GM21529 (cell line): Measurements from ENCODE around the gene ARHGEF9.
"Not testable (repeated sequence)": the region's sequence is repeated elsewhere in the genome, so short reads cannot be mapped to it uniquely, and the experiment has no call there.

Source experiments
- ATAC-seq: cut with Tn5 transposase; IDR thresholded peaks from one replicate; pipeline ENCODE4 v1.9.1; 2021; ENCODE audit not compliant: unreplicated experiment

Gene ARHGEF9

GRCh38 chrX:63661676-63662075, 123.3 kb downstream of the ARHGEF9 start:
- no peak for ATAC-seq

DNA sequence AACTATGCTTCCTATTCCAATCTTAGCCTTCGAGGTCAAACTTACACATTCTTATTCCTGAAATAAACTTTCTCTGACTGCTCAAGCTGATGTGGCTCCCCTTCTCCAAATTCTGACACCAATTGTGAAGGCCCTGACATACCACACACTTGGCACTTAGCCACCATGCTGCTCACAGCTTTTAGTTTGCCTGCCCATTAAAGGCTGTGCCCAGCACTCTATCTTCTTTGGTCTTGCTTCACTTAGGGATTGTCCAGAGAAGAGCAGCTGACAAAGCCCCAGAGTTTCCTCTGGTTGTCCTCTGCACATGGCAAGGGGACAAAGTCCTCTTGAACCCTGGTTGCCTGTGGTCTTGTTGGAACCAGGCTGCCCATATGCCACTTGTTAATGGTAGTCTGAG, 126.1 kb downstream of the ARHGEF9 start:
- ATAC-seq, result no peak

DNA sequence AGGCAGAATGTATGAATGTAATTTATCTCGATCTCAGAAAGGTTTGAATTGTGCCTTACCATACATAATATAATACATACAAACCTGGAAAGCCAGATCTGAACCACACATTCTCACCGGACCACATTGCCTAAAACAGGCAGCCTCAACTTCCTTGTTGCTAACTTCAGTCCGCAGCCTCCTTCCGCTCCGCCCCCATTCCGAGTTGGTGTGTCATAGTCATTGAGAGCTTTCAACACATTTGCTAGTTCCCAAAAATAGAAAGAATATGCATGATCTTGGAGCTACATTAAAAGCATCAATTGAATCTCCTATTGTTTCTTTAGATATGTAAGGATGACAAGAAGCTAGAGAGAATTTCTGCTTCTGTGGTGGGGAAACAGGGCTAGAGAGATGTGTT, 127.2 kb downstream of the ARHGEF9 start:
- ATAC-seq, result no peak

GRCh38 chrX:63656871-63657580, 128.0 kb downstream of the ARHGEF9 start:
- ATAC-seq, result no peak

DNA sequence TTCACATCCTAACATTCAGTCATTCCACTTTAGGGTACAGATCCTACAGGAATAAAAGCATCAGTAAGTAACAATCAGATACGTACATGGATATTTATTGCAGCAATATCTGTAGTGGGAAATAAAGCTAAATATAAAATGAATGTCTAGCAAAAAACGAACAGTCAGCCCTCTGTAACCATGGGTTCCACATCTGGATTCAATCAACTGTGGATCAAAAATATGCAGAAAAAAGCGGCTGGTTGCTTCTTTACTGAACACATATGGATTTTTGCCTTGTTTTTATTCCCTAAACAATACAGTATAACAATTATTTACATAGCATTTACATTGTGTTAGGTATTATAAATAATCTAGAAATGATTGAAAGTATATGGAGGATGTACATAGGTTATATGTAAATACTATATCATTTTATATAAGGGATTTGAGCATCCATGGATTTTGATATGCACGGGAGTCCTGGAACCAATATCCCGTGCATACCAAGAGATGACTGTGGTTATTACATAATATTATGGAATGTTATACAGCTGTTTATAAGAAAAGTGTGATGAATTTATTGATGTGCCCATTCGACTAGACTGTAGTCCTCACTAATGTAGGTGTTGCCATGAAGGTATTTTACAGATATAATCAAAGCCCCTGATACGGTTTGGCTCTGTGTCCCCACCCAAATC, 132.8 kb downstream of the ARHGEF9 start:
- ATAC-seq, result no peak

DNA sequence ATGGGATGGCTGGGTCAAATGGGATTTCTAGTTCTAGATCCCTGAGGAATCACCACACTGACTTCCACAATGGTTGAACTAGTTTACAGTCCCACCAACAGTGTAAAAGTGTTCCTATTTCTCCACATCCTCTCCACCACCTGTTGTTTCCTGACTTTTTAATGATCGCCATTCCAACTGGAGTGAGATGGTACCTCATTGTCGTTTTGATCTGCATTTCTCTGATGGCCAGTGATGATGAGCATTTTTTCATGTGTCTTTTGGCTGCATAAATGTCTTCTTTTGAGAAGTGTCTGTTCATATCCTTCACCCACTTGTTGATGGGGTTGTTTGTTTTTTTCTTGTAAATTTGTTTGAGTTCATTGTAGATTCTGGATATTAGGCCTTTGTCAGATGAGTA, 139.3 kb downstream of the ARHGEF9 start:
- ATAC-seq, result not testable (repeated sequence)

DNA sequence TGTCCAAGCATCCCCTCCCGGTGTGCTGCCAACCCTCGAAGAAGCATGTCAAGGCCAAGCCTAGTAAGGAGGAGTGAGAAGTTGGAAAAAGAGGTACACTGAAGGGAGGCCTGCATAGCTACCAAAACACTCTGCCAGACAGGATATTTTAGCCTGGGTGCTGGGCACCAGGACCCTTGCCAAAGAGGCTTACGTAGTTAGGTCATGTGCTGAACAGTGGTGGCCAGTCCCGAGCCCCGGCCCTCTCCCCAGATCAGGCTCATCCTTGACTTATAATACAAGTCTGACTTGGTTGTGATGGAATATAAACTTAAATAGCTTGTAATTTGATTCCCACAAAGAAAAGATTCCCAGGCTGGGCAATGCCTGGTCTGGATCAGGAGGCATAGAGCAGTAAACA, 149.3 kb downstream of the ARHGEF9 start:
- no peak for ATAC-seq

DNA sequence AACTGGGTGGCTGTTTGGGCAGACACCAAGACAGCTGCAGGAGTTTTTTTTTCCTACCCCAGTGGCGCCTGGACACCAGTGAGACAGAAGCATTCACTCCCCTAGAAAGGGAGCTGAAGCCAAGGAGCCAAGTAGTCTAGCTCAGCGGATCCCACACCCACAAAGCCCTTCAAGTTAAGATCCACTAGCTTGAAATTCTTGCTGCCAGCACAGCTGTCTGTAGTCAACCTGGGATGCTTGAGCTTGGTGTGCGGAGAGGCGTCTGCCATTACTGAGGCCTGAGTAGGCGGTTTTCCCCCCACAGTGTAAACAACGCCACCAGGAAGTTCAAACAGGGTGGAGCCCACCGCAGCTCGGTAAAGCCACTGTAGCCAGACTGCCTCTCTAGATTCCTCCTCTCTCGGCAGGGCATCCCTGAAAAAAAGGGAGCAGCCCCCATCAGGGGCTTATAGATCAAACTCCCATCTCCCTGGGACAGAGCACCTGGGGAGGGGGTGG, 171.4 kb downstream of the ARHGEF9 start:
- no peak for ATAC-seq

DNA sequence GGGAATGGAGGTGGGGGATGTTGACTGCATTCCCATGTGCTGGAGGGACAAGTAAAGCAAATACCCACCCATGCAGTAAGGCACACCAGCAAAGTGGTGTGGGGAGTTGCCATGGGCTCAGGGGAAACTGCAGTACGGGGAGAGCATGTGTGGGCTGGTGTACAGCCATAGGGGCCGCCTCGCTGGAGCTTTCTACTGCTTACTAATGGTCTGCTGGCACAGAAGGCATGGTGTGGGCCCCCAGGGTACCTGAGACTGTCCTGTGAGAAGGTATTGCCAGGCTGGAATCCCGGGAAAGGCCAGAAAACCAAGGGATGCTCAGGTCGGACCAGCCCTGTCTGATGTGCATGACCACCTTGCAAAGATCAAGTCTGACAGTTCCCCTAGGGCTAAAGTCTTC, 199.1 kb downstream of the ARHGEF9 start:
- no peak for ATAC-seq
